Mesodermal cell (in vitro differentiated cells): ENCODE results near the gene MALAT1. TPM values are rescaled to one million over a fixed set of nuclear protein-coding genes. Genes with fewer than 3 reads are reported as not detected.
"Not testable (repeated sequence)": the region's sequence is repeated elsewhere in the genome, so short reads cannot be mapped to it uniquely, and the experiment has no call there.

ENCODE experiments used
- H3K27ac ChIP-seq: 2 replicates; pipeline ENCODE4 v1.7.0; 2013; ENCODE audit warnings: mild to moderate bottlenecking, low read depth, low read length, moderate library complexity; ENCODE audit not compliant: severe bottlenecking
- H3K36me3 ChIP-seq: 2 replicates; pipeline ENCODE4 v1.7.1; 2013; ENCODE audit warnings: mild to moderate bottlenecking, low read length, moderate library complexity; ENCODE audit not compliant: control insufficient read depth, insufficient read depth
- H3K4me1 ChIP-seq: one replicate; pipeline ENCODE4 v1.7.1; 2013; ENCODE audit warnings: mild to moderate bottlenecking, low read length; ENCODE audit not compliant: insufficient read depth, control insufficient read depth, poor library complexity, severe bottlenecking
- H3K4me3 ChIP-seq: 2 replicates; pipeline ENCODE4 v1.7.0; 2013; ENCODE audit warnings: low read length, control low read depth, mild to moderate bottlenecking; ENCODE audit not compliant: insufficient read depth, poor library complexity, severe bottlenecking; ENCODE audit errors: extremely low read depth
- H3K9me3 ChIP-seq: 2 replicates; pipeline ENCODE4 v1.7.1; 2013; ENCODE audit warnings: mild to moderate bottlenecking, low read length, moderate library complexity; ENCODE audit not compliant: control insufficient read depth
- WGBS, 2 experiments: methylation state at CpG; one replicate each; pipeline ENCODE4 v1.1.5; 2013; ENCODE audit warnings: missing lambda C conversion rate in 2 of 2; ENCODE audit not compliant: insufficient coverage in 2 of 2; 5-methylcytosine and 5-hydroxymethylcytosine counted together
- polyA plus RNA-seq, 2 experiments: library from polyadenylated mRNA; stranded (reverse); fragments of 50-300 nt; gene quantifications; one replicate each; pipeline ENCODE4 v1.2.3, GENCODE V29; 2013

Gene MALAT1
- 1,431 TPM for polyA plus RNA-seq (2013, experiment 1 of 2)
- polyA plus RNA-seq (2013, experiment 2 of 2), result 2,018 TPM

DNA sequence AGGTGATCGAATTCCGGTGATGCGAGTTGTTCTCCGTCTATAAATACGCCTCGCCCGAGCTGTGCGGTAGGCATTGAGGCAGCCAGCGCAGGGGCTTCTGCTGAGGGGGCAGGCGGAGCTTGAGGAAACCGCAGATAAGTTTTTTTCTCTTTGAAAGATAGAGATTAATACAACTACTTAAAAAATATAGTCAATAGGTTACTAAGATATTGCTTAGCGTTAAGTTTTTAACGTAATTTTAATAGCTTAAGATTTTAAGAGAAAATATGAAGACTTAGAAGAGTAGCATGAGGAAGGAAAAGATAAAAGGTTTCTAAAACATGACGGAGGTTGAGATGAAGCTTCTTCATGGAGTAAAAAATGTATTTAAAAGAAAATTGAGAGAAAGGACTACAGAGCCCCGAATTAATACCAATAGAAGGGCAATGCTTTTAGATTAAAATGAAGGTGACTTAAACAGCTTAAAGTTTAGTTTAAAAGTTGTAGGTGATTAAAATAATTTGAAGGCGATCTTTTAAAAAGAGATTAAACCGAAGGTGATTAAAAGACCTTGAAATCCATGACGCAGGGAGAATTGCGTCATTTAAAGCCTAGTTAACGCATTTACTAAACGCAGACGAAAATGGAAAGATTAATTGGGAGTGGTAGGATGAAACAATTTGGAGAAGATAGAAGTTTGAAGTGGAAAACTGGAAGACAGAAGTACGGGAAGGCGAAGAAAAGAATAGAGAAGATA, at the start of gene MALAT1:
TSS of gene MALAT1 (plus strand) at position 69 of the 736 bp plus-strand sequence.
- peaks cover 25% of the 10 kb centered on the region for H3K4me1 ChIP-seq
- WGBS, 2 experiments, result 0 to 1% methylated on average over 18 to 20 of the region's 24 CpGs
- no peaks in the 10 kb centered on the region for H3K9me3 ChIP-seq

DNA sequence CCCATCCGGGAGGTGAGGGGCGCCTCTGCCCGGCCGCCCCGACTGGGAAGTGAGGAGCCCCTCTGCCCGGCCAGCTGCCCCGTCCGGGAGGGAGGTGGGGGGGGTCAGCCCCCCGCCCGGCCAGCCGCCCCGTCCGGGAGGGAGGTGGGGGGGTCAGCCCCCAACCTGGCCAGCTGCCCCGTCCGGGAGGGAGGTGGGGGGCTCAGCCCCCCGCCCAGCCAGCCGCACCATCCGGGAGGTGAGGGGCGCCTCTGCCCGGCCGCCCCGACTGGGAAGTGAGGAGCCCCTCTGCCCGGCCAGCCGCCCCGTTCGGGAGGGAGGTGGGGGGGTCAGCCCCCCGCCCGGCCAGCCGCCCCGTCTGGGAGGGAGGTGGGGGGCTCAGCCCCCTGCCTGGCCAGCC, 47.5 kb upstream of the MALAT1 start:
- H3K4me1 ChIP-seq, result peaks cover 13% of the 10 kb centered on the region
- H3K27ac ChIP-seq, H3K4me3 ChIP-seq, H3K36me3 ChIP-seq, H3K9me3 ChIP-seq: not testable (repeated sequence)
- WGBS, 2 experiments, result no CpG with 5 or more reads among the region's 30 CpGs

More for the DNA sequence above, at the start of gene MALAT1:
- Histone ChIP-seq H3K4me3 (peak within 1 kb of the TSS; percentile 94), H3K36me3 (peaks cover 41% of the 10 kb centered on the region), H3K27ac (peak within 1 kb of the TSS; percentile 100)

GRCh38 chr11:65452259-65452658, 46.6 kb upstream of the MALAT1 start:
- not testable (repeated sequence) for H3K36me3 ChIP-seq, H3K27ac ChIP-seq, H3K9me3 ChIP-seq, H3K4me3 ChIP-seq
- H3K4me1 ChIP-seq, result peaks cover 11% of the 10 kb centered on the region
- WGBS, 2 experiments, result no CpG with 5 or more reads among the region's 3 CpGs

- no peak overlapping the region for H3K4me3 ChIP-seq
- peaks cover 5% of the 10 kb centered on the region for H3K36me3 ChIP-seq
- no peak overlapping the region for H3K27ac ChIP-seq
- WGBS, 2 experiments, result 73 to 92% methylated on average over 3 to 7 of the region's 8 CpGs
- no peaks in the 10 kb centered on the region for H3K9me3 ChIP-seq
- H3K4me1 ChIP-seq, result peaks cover 8% of the 10 kb centered on the region
These were observed 45.9 kb upstream of the MALAT1 start for GRCh38 chr11:65452806-65453490.

DNA sequence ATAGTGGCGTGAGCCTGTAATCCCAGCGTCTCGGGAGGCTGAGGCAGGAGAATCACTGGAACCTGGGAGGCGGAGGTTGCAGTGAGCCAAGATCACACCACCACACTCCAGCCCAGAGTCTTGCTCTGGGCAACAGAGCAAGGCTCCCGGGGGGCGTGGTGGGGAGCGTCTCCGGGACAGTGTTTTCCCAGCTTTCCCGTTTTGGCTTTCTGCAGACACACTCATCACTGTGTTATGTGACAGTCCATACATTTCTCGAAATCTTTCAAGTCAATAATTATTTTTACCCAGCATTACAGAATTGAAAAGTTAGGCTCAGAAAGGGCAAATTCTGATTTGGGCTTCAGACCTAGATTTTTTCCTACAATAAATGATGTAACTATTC, 44.5 kb upstream of the MALAT1 start:
- H3K4me3 ChIP-seq, result no peak overlapping the region
- 91 to 96% methylated on average over 8 to 9 of the region's 10 CpGs for WGBS, 2 experiments
- H3K36me3 ChIP-seq, result peaks cover 5% of the 10 kb centered on the region
- H3K9me3 ChIP-seq, result no peaks in the 10 kb centered on the region
- no peak overlapping the region for H3K27ac ChIP-seq
- peaks cover under 1% of the 10 kb centered on the region for H3K4me1 ChIP-seq

DNA sequence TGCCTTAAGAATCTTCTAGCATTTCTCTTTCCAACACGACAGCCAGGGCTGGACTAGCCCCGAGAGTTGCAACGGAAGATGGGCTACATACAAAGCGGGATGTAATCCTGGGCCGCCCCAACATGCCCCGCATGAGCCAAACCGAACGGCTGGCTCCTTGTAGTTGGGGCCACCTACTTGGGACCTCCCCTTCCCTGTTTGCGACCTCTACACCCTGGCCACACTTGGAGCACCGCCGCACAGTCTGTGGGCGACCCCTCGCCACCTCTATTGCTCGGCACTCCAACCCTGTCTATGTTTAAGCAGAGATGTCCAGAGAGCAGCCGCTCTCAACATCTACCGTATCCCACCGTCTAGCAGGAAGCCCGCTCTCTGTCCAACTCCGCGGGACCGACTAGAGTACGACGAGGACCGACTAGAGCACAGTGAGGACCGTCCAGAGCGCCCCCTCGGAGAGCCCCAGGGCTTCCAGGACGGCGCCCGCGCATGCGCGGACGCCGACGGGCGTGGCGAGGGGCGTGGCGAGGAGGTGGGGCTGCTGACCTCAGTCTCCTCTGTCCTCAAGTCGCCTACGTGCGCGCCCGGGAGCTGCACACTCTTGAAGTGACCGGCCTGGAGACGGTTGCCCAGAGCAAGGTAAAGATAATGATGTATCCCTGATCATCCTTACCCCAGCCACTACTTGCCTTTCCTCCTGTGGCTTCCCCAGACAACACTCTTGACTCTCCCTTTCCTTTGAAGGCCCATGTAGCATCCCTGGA, 44.0 kb upstream of the MALAT1 start:
- Histone ChIP-seq H3K27ac (no peak overlapping the region), H3K4me1 (peaks cover 5% of the 10 kb centered on the region), H3K9me3 (no peaks in the 10 kb centered on the region), H3K36me3 (peaks cover 5% of the 10 kb centered on the region), H3K4me3 (no peak overlapping the region)
- 66 to 85% methylated on average over 36 to 40 of the region's 47 CpGs for WGBS, 2 experiments

DNA sequence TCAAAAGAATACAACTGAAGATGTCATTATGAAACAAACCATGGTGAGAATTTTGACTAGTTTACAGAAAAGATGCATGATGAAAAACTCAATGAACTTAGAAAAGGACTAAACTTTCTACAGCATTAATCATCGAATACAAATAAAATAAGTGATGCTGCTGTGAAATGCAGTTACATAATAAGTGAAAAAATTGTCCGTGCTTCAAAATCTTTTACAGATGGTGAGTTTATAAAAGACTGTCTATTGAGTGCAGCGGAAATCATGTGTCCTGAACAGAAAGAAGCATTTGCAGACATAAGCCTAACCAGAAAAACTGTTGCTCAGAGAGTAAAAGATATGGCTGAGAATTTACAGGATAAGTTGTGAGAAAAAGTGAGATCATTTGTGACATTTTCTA, 42.4 kb upstream of the MALAT1 start:
- no peak overlapping the region for H3K4me3 ChIP-seq
- 92 to 100% methylated on average over 2 to 3 of the region's 3 CpGs for WGBS, 2 experiments
- H3K9me3 ChIP-seq, result no peaks in the 10 kb centered on the region

DNA sequence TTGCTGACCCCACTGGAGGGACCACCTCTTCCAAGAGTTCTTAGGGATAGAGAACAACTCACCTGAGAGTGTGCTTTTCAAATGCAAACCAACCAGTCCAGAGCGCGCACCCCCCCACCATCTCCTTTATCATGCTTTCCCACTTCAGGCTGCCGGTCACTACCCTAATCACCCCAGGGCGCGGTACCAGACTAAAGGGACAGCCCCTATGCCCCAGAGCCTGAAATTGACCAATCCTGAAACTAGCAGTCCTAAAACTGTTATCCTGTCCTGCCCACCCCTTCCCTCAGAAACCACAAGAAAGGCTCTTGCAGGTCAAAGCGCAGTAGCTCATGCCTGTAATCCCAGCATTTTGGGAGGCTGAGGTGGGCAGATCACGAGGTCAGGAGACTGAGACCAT, 39.3 kb upstream of the MALAT1 start:
- Histone ChIP-seq H3K4me3 (no peak overlapping the region), H3K4me1 (peaks cover 5% of the 10 kb centered on the region), H3K9me3 (no peaks in the 10 kb centered on the region), H3K27ac (no peak overlapping the region), H3K36me3 (no peaks in the 10 kb centered on the region)
- 10 to 11% methylated on average over 5 to 6 of the region's 7 CpGs for WGBS, 2 experiments

More for the DNA sequence above, 42.4 kb upstream of the MALAT1 start:
- H3K36me3 ChIP-seq, result peaks cover 5% of the 10 kb centered on the region
- peaks cover 5% of the 10 kb centered on the region for H3K4me1 ChIP-seq
- no peak overlapping the region for H3K27ac ChIP-seq

- 93 to 95% methylated on average over 8 to 13 of the region's 18 CpGs for WGBS, 2 experiments
These were observed 33.4 kb upstream of the MALAT1 start for GRCh38 chr11:65465471-65465870.

DNA sequence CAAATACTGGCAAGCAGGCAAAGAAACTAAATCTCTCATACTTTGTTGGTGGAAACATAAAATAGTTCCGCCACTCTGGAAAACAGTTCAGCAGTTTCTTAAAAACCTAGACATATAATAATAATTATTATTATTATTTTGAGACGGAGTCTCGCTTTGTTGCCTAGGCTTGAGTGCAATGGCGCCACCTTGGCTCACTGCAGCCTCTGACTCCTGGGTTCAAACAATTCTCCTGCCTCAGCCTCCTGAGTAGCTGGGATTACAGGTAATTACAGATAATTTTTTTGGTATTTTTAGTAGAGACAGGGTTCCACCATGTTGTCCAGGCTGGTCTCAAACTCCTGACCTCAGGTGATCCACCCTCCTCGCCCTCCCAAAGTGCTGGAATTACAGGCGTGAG, 31.5 kb upstream of the MALAT1 start:
- not testable (repeated sequence) for H3K4me3 ChIP-seq, H3K9me3 ChIP-seq, H3K27ac ChIP-seq, H3K36me3 ChIP-seq
- 91 to 100% methylated on average over 2 to 4 of the region's 6 CpGs for WGBS, 2 experiments
- peaks cover 21% of the 10 kb centered on the region for H3K4me1 ChIP-seq

More at GRCh38 chr11:65465471-65465870, 33.4 kb upstream of the MALAT1 start:
- not testable (repeated sequence) for H3K4me1 ChIP-seq, H3K9me3 ChIP-seq, H3K36me3 ChIP-seq, H3K27ac ChIP-seq, H3K4me3 ChIP-seq
